ENCODE measurements around the gene SLC8B1. TPM values are rescaled to one million over a fixed set of nuclear protein-coding genes. Genes with fewer than 3 reads are reported as not detected.

The SLC8B1 gene
- total and polyA plus RNA-seq, 2 donors from 2014 or later: 18.6 to 61.5 TPM

DNA sequence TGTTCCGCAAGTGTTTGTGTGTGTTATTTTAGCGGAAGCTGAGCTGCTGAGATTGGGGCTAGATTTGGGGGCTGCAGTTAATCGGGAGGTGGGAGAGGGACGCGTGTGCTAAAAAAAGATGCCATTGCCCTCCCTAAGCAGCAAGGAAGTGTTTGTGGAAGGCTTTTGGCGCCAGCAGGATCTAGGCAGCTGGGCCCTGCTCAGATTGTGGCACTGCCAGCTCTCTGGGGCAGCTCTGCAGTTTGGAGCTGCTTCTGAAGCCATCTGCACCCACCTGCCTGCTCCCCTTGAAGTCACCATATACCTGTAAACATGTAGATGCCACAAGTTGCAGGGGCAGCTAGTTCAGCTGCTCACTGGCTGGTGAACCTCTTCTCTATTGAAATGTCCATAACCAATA is 84.9 kb downstream of the SLC8B1 start:
- Histone ChIP-seq H3K27ac (ENCODE audit: low read depth in 2 of 2, low read length in 2 of 2) (no peak overlapping the region), H3K36me3 (ENCODE audit: control insufficient read depth in 2 of 3, insufficient read depth in 3 of 3, low read length in 3 of 3) (peaks cover 0 to 26% (median 13%) of the 10 kb centered on the region in 3 donors), H3K4me3 (ENCODE audit: low read length in 3 of 3) (no peak overlapping the region), H3K9ac (ENCODE audit: low read length in 3 of 3) (no peak overlapping the region), H3K27me3 (ENCODE audit: control insufficient read depth, insufficient read depth, low read length) (no peaks in the 10 kb centered on the region), H3K4me1 (ENCODE audit: control insufficient read depth in 2 of 3, insufficient read depth in 2 of 3, low read depth in 1 of 3, low read length in 3 of 3) (peaks cover 8 to 40% (median 39%) of the 10 kb centered on the region in 3 donors), H3K9me3 (ENCODE audit: control insufficient read depth in 2 of 3, insufficient read depth in 1 of 3, low read length in 3 of 3) (peaks cover 0 to 5% (median 0%) of the 10 kb centered on the region in 3 donors)
- TF ChIP-seq, protein P1, sequence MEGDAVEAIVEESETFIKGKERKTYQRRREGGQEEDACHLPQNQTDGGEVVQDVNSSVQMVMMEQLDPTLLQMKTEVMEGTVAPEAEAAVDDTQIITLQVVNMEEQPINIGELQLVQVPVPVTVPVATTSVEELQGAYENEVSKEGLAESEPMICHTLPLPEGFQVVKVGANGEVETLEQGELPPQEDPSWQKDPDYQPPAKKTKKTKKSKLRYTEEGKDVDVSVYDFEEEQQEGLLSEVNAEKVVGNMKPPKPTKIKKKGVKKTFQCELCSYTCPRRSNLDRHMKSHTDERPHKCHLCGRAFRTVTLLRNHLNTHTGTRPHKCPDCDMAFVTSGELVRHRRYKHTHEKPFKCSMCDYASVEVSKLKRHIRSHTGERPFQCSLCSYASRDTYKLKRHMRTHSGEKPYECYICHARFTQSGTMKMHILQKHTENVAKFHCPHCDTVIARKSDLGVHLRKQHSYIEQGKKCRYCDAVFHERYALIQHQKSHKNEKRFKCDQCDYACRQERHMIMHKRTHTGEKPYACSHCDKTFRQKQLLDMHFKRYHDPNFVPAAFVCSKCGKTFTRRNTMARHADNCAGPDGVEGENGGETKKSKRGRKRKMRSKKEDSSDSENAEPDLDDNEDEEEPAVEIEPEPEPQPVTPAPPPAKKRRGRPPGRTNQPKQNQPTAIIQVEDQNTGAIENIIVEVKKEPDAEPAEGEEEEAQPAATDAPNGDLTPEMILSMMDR (IDR thresholded peaks at IDR 0.05; ENCODE audit: borderline replicate concordance, extremely low read depth, insufficient read depth): no peak
- peak in 1 of 5 donors; percentile 8 for DNase-seq
- FAIRE-seq: no peak
- intact Hi-C loops (cut with DNase I): no loop called here

DNA sequence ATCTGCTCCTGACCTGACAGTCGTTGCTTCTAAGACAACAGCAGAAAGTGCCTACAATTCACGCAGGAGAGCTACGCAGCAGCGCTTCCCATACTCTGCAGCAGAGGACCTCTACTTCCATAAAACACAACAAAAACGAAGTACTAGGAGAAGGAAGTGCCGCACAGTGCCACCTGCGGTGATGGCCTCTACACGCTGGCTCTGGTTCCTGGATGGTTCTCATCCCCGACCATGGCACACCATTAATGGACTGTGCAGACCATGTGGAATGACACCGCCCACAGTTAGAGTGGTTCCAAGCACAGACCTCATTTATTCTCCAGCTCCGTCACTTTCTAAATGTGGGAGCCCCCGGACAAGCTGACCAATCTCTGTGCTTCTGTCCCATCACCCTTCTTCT is 85.4 kb downstream of the SLC8B1 start:
- Histone ChIP-seq H3K27ac (ENCODE audit: low read depth in 2 of 2, low read length in 2 of 2) (no peak overlapping the region), H3K27me3 (ENCODE audit: control insufficient read depth, insufficient read depth, low read length) (no peaks in the 10 kb centered on the region), H3K9me3 (ENCODE audit: control insufficient read depth in 2 of 3, insufficient read depth in 1 of 3, low read length in 3 of 3) (peaks cover 0 to 5% (median 0%) of the 10 kb centered on the region in 3 donors), H3K36me3 (ENCODE audit: control insufficient read depth in 2 of 3, insufficient read depth in 3 of 3, low read length in 3 of 3) (peaks cover 0 to 26% (median 13%) of the 10 kb centered on the region in 3 donors), H3K4me1 (ENCODE audit: control insufficient read depth in 2 of 3, insufficient read depth in 2 of 3, low read depth in 1 of 3, low read length in 3 of 3) (peaks cover 13 to 45% (median 44%) of the 10 kb centered on the region in 3 donors), H3K4me3 (ENCODE audit: low read length in 3 of 3) (no peak overlapping the region), H3K9ac (ENCODE audit: low read length in 3 of 3) (no peak overlapping the region)
- intact Hi-C loops (cut with DNase I): no loop called here
- TF ChIP-seq, protein P1 (IDR thresholded peaks at IDR 0.05; ENCODE audit: borderline replicate concordance, extremely low read depth, insufficient read depth): no peak
- FAIRE-seq: no peak
- DNase-seq: no peak

DNA sequence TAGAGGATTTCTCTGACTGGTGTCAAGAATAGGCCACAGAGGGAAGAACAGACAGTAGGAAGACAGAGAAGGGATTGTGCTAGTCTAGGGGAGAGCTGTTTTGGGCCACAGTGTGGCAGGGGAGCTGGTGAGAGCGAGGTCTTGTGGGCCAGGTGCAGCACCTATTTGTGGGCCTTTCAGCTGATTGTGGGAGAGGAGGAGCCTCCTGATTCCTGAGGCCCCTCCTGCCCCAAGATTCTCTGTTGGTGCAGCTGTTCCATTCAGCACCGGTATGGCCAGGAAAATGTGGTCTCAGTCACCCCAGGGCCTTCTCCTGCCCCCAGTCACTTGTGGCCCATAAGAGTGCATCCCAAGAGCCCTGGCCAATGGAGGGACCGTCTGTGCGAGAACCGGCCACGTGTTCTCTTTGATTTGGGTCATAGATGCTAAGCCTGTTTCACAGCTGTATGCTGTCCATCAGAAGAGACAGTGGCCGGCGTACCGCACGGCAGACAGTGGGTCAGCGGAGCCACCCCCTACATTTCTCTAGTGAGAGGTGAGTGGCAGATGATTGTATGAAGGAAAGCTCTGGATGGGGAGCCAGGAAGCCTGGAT is 86.0 kb downstream of the SLC8B1 start:
- peaks cover 0 to 5% (median 0%) of the 10 kb centered on the region in 3 donors for H3K9me3 ChIP-seq (ENCODE audit: control insufficient read depth in 2 of 3, insufficient read depth in 1 of 3, low read length in 3 of 3)
- TF ChIP-seq, protein P1 (IDR thresholded peaks at IDR 0.05; ENCODE audit: borderline replicate concordance, extremely low read depth, insufficient read depth): no peak
- FAIRE-seq (no peak), DNase-seq (peak in 2 of 5 donors; percentile 8 to 12)
- no peaks in the 10 kb centered on the region for H3K27me3 ChIP-seq (ENCODE audit: control insufficient read depth, insufficient read depth, low read length)
- H3K36me3 ChIP-seq (ENCODE audit: control insufficient read depth in 2 of 3, insufficient read depth in 3 of 3, low read length in 3 of 3): peaks cover 0 to 21% (median 13%) of the 10 kb centered on the region in 3 donors
- H3K27ac ChIP-seq (ENCODE audit: low read depth in 2 of 2, low read length in 2 of 2): no peak overlapping the region
- intact Hi-C loops (cut with DNase I): no loop called here
- no peak overlapping the region for H3K4me3 ChIP-seq (ENCODE audit: low read length in 3 of 3)
- peak overlapping the region in 1 of 3 donors; percentile 37 for H3K9ac ChIP-seq (ENCODE audit: low read length in 3 of 3)
- H3K4me1 ChIP-seq (ENCODE audit: control insufficient read depth in 2 of 3, insufficient read depth in 2 of 3, low read depth in 1 of 3, low read length in 3 of 3): peaks cover 13 to 51% (median 50%) of the 10 kb centered on the region in 3 donors

Small RNAs within 50 kb of the gene (microRNA-seq; reads per million reads assigned to microRNA genes)
- not detected for gene MIR6762

Other genes starting within 250 kb of the SLC8B1 start
- 58.3 TPM for gene RASAL1, start 199.3 kb downstream of the SLC8B1 start, total RNA-seq
- 23.5 TPM for gene RASAL1, start 199.3 kb downstream of the SLC8B1 start, polyA plus RNA-seq (ENCODE audit: insufficient read depth, low read depth, low replicate concordance)
- gene CFAP73, start 185.4 kb downstream of the SLC8B1 start, total RNA-seq: 2.4 TPM
- 0.52 TPM for gene CFAP73, start 185.4 kb downstream of the SLC8B1 start, polyA plus RNA-seq (ENCODE audit: insufficient read depth, low read depth, low replicate concordance)
- 62.0 TPM for gene DDX54, start 149.6 kb downstream of the SLC8B1 start, total RNA-seq
- gene DDX54, start 149.6 kb downstream of the SLC8B1 start, polyA plus RNA-seq (ENCODE audit: insufficient read depth, low read depth, low replicate concordance): 55.4 TPM
- 14.6 TPM for gene RITA1, start 149.4 kb downstream of the SLC8B1 start, total RNA-seq
- gene RITA1, start 149.4 kb downstream of the SLC8B1 start, polyA plus RNA-seq (ENCODE audit: insufficient read depth, low read depth, low replicate concordance): 31.6 TPM
- gene TPCN1, start 113.6 kb downstream of the SLC8B1 start, total RNA-seq: 93.3 TPM
- 38.4 TPM for gene TPCN1, start 113.6 kb downstream of the SLC8B1 start, polyA plus RNA-seq (ENCODE audit: insufficient read depth, low read depth, low replicate concordance)
- gene PLBD2, start 23.5 kb upstream of the SLC8B1 start, total RNA-seq: 37.9 TPM
- gene PLBD2, start 23.5 kb upstream of the SLC8B1 start, polyA plus RNA-seq (ENCODE audit: insufficient read depth, low read depth, low replicate concordance): 12.1 TPM
- gene SDS, start 68.8 kb upstream of the SLC8B1 start, total RNA-seq: 1.0 TPM
- gene SDS, start 68.8 kb upstream of the SLC8B1 start, polyA plus RNA-seq (ENCODE audit: insufficient read depth, low read depth, low replicate concordance): not detected
- 22.8 TPM for gene SDSL, start 87.3 kb upstream of the SLC8B1 start, total RNA-seq
- 116 TPM for gene SDSL, start 87.3 kb upstream of the SLC8B1 start, polyA plus RNA-seq (ENCODE audit: insufficient read depth, low read depth, low replicate concordance)
- gene LHX5, start 136.8 kb upstream of the SLC8B1 start, total RNA-seq: not detected
- gene LHX5, start 136.8 kb upstream of the SLC8B1 start, polyA plus RNA-seq (ENCODE audit: insufficient read depth, low read depth, low replicate concordance): not detected